Mammary epithelial cell (primary cell): ENCODE measurements around the gene ANK2.

Experiments
- CTCF ChIP-seq, 2 donors: IDR thresholded peaks in 1 of 2; conservative IDR thresholded peaks in 1 of 2; 2 replicates each; pipeline ENCODE4 v1.5.1; 2011 to 2012; ENCODE audit warnings: inconsistent platforms in 2 of 2, low read length in 2 of 2, mild to moderate bottlenecking in 2 of 2, control low read depth in 1 of 2, low read depth in 1 of 2; ENCODE audit not compliant: insufficient read depth in 1 of 2; ENCODE audit errors: extremely low read depth in 1 of 2
- EZH2 ChIP-seq: IDR thresholded peaks from 2 replicates; pipeline ENCODE4 v1.6.1; 2012; ENCODE audit warnings: low read length, inconsistent platforms, borderline replicate concordance

GRCh38 chr4:113073451-113074005 is 24.1 kb downstream of the ANK2 start:
- no peak for TF ChIP-seq CTCF (conservative IDR thresholded peaks at IDR 0.05 in 1 of 2, IDR thresholded peaks at IDR 0.05 in 1 of 2; ENCODE audit: extremely low read depth in 1 of 2, insufficient read depth in 1 of 2, low read depth in 1 of 2, low read length in 2 of 2)
- no peak for TF ChIP-seq EZH2
